Measurements from ENCODE around the gene KLRF2. TPM values are rescaled to one million over a fixed set of nuclear protein-coding genes. Genes with fewer than 3 reads are reported as not detected.

KLRF2 gene
- total RNA-seq, 1 donor from 2014 or later, result not detected

Other genes starting within 250 kb of the KLRF2 start
- 371 and 395 TPM in 2 replicates for gene CLEC2D, start 211.8 kb upstream of the KLRF2 start, total RNA-seq
- gene CLECL1, start 148.4 kb upstream of the KLRF2 start, total RNA-seq, result 7.6 and 9.1 TPM in 2 replicates
- 90.5 and 93.2 TPM in 2 replicates for gene CD69, start 120.6 kb upstream of the KLRF2 start, total RNA-seq
- not detected in 2 replicates for gene KLRF1, start 54.0 kb upstream of the KLRF2 start, total RNA-seq
- 13.1 and 14.3 TPM in 2 replicates for gene CLEC2B, start 12.1 kb upstream of the KLRF2 start, total RNA-seq
- not detected in 2 replicates for gene CLEC2A, start 50.9 kb downstream of the KLRF2 start, total RNA-seq
- gene CLEC12A, start 89.9 kb downstream of the KLRF2 start, total RNA-seq, result not detected in 2 replicates
- not detected in 2 replicates for gene CLEC1B, start 117.6 kb downstream of the KLRF2 start, total RNA-seq
- not detected in 2 replicates for gene CLEC12B, start 129.1 kb downstream of the KLRF2 start, total RNA-seq
- gene CLEC9A, start 149.2 kb downstream of the KLRF2 start, total RNA-seq, result not detected in 2 replicates
- not detected in 2 replicates for gene CLEC1A, start 217.5 kb downstream of the KLRF2 start, total RNA-seq
- 0.17 TPM in 1 of 2 replicates, not detected in the other for gene CLEC7A, start 248.7 kb downstream of the KLRF2 start, total RNA-seq